Mesendoderm (in vitro differentiated cells): Measurements from ENCODE around the gene M1AP.

Experiments
- DNase-seq: peaks from one replicate; pipeline ENCODE4 v3.0.0; 2013
- H2AK5ac ChIP-seq: 2 replicates; pipeline ENCODE4 v1.6.1; 2013; ENCODE audit warnings: low read length, inconsistent platforms
- H2BK120ac ChIP-seq: 2 replicates; pipeline ENCODE4 v1.6.1; 2013; ENCODE audit warnings: low read depth, mild to moderate bottlenecking, low read length, moderate library complexity, mixed read lengths
- H2BK15ac ChIP-seq: replicated peaks from 2 replicates; pipeline ENCODE4 v1.6.1; 2013; ENCODE audit warnings: low read depth, mild to moderate bottlenecking, moderate library complexity
- H2BK5ac ChIP-seq: 2 replicates; pipeline ENCODE4 v1.6.1; 2013; ENCODE audit warnings: low read length, inconsistent platforms
- H3K18ac ChIP-seq: 2 replicates; pipeline ENCODE4 v1.6.1; 2013; ENCODE audit warnings: mild to moderate bottlenecking, low read length, mixed read lengths
- H3K23ac ChIP-seq: one replicate; pipeline ENCODE4 v1.6.1; 2013; ENCODE audit warnings: low read length
- H3K27ac ChIP-seq: 2 replicates; pipeline ENCODE4 v1.5.1; 2013; ENCODE audit warnings: low read depth, mild to moderate bottlenecking, inconsistent platforms, low read length, moderate library complexity
- H3K27me3 ChIP-seq: 2 replicates; pipeline ENCODE4 v1.6.1; 2013; ENCODE audit warnings: low read length, control low read depth, mild to moderate bottlenecking, inconsistent platforms; ENCODE audit not compliant: insufficient read depth, poor library complexity
- H3K36me3 ChIP-seq: 2 replicates; pipeline ENCODE4 v1.6.1; 2013; ENCODE audit warnings: low read length, inconsistent platforms; ENCODE audit not compliant: control insufficient read depth, insufficient read depth
- H3K4ac ChIP-seq: one replicate; pipeline ENCODE4 v1.6.1; 2013; ENCODE audit warnings: low read depth, mild to moderate bottlenecking, low read length, moderate library complexity
- H3K4me1 ChIP-seq: 2 replicates; pipeline ENCODE4 v1.6.1; 2013; ENCODE audit warnings: low read depth, low read length, inconsistent platforms; ENCODE audit not compliant: control insufficient read depth
- H3K4me2 ChIP-seq: 2 replicates; pipeline ENCODE4 v1.6.1; 2013; ENCODE audit warnings: low read length
- H3K4me3 ChIP-seq: 2 replicates; pipeline ENCODE4 v1.5.1; 2013; ENCODE audit warnings: mild to moderate bottlenecking, low read length
- H3K56ac ChIP-seq: one replicate; pipeline ENCODE4 v1.6.1; 2013; ENCODE audit warnings: low read length
- H3K79me1 ChIP-seq: 2 replicates; pipeline ENCODE4 v1.6.1; 2013; ENCODE audit warnings: low read length, inconsistent platforms
- H3K79me2 ChIP-seq: 2 replicates; pipeline ENCODE4 v1.6.1; 2013; ENCODE audit warnings: mild to moderate bottlenecking, low read length; ENCODE audit not compliant: control insufficient read depth, insufficient read depth
- H3K9ac ChIP-seq: 2 replicates; pipeline ENCODE4 v1.6.1; 2013; ENCODE audit warnings: low read length, inconsistent platforms
- H4K5ac ChIP-seq: one replicate; pipeline ENCODE4 v1.6.1; 2013; ENCODE audit warnings: low read length
- H4K8ac ChIP-seq: one replicate; pipeline ENCODE4 v1.6.1; 2013; ENCODE audit warnings: low read depth, mild to moderate bottlenecking, control low read depth, low read length, moderate library complexity
- WGBS: extraction: QIAGEN DNeasy Blood & Tissue Kit; methylation state at CpG from one replicate; pipeline ENCODE4 v1.1.7; 2013; ENCODE audit warnings: low lambda C conversion rate, missing lambda C conversion rate; ENCODE audit not compliant: insufficient coverage; ENCODE audit errors: extremely low coverage; 5-methylcytosine and 5-hydroxymethylcytosine counted together

M1AP gene

GRCh38 chr2:74515981-74516633, 132.0 kb downstream of the M1AP start:
- peak; percentile 88 for DNase-seq
- H2BK120ac ChIP-seq = no peak overlapping the region
- H3K4me2 ChIP-seq = no peak overlapping the region
- H3K79me1 ChIP-seq = no peaks in the 10 kb centered on the region
- peaks cover 3% of the 10 kb centered on the region for H3K4me1 ChIP-seq
- H3K27me3 ChIP-seq = peaks cover 73% of the 10 kb centered on the region
- no peak overlapping the region for H3K4ac ChIP-seq
- H3K79me2 ChIP-seq = no peaks in the 10 kb centered on the region
- H3K56ac ChIP-seq = peak overlapping the region; percentile 67
- H3K4me3 ChIP-seq = no peak overlapping the region
- no peaks in the 10 kb centered on the region for H3K36me3 ChIP-seq
- H2BK5ac ChIP-seq = no peak overlapping the region
- peak overlapping the region; percentile 13 for H3K9ac ChIP-seq
- no peak overlapping the region for H4K8ac ChIP-seq
- H3K27ac ChIP-seq = no peak overlapping the region
- WGBS = no CpG with 5 or more reads among the region's 72 CpGs
- no peak overlapping the region for H3K23ac ChIP-seq
- no peak overlapping the region for H3K18ac ChIP-seq
- H2AK5ac ChIP-seq = no peak overlapping the region
- no peak overlapping the region for H2BK15ac ChIP-seq
- H4K5ac ChIP-seq = no peak overlapping the region

GRCh38 chr2:74515271-74515980, 132.7 kb downstream of the M1AP start:
- no CpG with 5 or more reads among the region's 60 CpGs for WGBS
- Histone ChIP-seq H3K4me3 (no peak overlapping the region), H3K27ac (no peak overlapping the region), H3K23ac (peak overlapping the region; percentile 66), H3K79me1 (no peaks in the 10 kb centered on the region), H3K4me1 (peaks cover 3% of the 10 kb centered on the region), H3K18ac (no peak overlapping the region), H3K4ac (no peak overlapping the region), H2BK5ac (no peak overlapping the region), H2BK15ac (no peak overlapping the region), H2AK5ac (no peak overlapping the region), H4K8ac (no peak overlapping the region), H3K36me3 (no peaks in the 10 kb centered on the region), H3K79me2 (no peaks in the 10 kb centered on the region), H4K5ac (no peak overlapping the region), H3K4me2 (no peak overlapping the region), H2BK120ac (no peak overlapping the region), H3K27me3 (peaks cover 78% of the 10 kb centered on the region), H3K56ac (peak overlapping the region; percentile 67), H3K9ac (no peak overlapping the region)
- peak; percentile 59 for DNase-seq

- H2AK5ac ChIP-seq = no peak within 1 kb of the TSS
- H2BK120ac ChIP-seq = no peak within 1 kb of the TSS
- no peaks in the 10 kb centered on the region for H3K36me3 ChIP-seq
- no peak within 1 kb of the TSS for H4K8ac ChIP-seq
- no peak within 1 kb of the TSS for H3K18ac ChIP-seq
- peak within 1 kb of the TSS; percentile 29 for H3K4me2 ChIP-seq
- H3K79me2 ChIP-seq = no peaks in the 10 kb centered on the region
- no peaks in the 10 kb centered on the region for H3K79me1 ChIP-seq
- H3K4me3 ChIP-seq = no peak within 1 kb of the TSS
- H3K4me1 ChIP-seq = peaks cover 3% of the 10 kb centered on the region
- H3K9ac ChIP-seq = no peak within 1 kb of the TSS
- H3K27me3 ChIP-seq = peaks cover 82% of the 10 kb centered on the region
- WGBS = no CpG with 5 or more reads among the region's 82 CpGs
- DNase-seq = no peak
- H4K5ac ChIP-seq = no peak within 1 kb of the TSS
- peak within 1 kb of the TSS; percentile 67 for H3K56ac ChIP-seq
- no peak within 1 kb of the TSS for H2BK5ac ChIP-seq
- H3K23ac ChIP-seq = peak within 1 kb of the TSS; percentile 66
- no peak within 1 kb of the TSS for H3K27ac ChIP-seq
- no peak within 1 kb of the TSS for H3K4ac ChIP-seq
- H2BK15ac ChIP-seq = no peak within 1 kb of the TSS
Measured at GRCh38 chr2:74514368-74515270, 133.5 kb downstream of the M1AP start, which contains the start of gene TLX2. TSS of gene TLX2 (plus strand) at chr2:74514450. CDS start at chr2:74514807, 357 bp downstream.

- H3K23ac ChIP-seq = no peak overlapping the region
- H4K5ac ChIP-seq = no peak overlapping the region
- H3K18ac ChIP-seq = no peak overlapping the region
- H2BK120ac ChIP-seq = no peak overlapping the region
- H4K8ac ChIP-seq = no peak overlapping the region
- no peak overlapping the region for H2BK5ac ChIP-seq
- no CpG with 5 or more reads among the region's 52 CpGs for WGBS
- H3K79me1 ChIP-seq = no peaks in the 10 kb centered on the region
- DNase-seq = no peak
- no peak overlapping the region for H2BK15ac ChIP-seq
- H3K4ac ChIP-seq = no peak overlapping the region
- H3K79me2 ChIP-seq = no peaks in the 10 kb centered on the region
- H2AK5ac ChIP-seq = no peak overlapping the region
- no peak overlapping the region for H3K9ac ChIP-seq
- no peaks in the 10 kb centered on the region for H3K36me3 ChIP-seq
- peaks cover 3% of the 10 kb centered on the region for H3K4me1 ChIP-seq
- no peak overlapping the region for H3K27ac ChIP-seq
- H3K4me2 ChIP-seq = peak overlapping the region; percentile 20
- peaks cover 76% of the 10 kb centered on the region for H3K27me3 ChIP-seq
- H3K56ac ChIP-seq = peak overlapping the region; percentile 25
- H3K4me3 ChIP-seq = no peak overlapping the region
Measured at GRCh38 chr2:74513605-74514367, 134.3 kb downstream of the M1AP start.

- Histone ChIP-seq H3K27ac (no peak overlapping the region), H2BK15ac (no peak overlapping the region), H3K18ac (no peak overlapping the region), H3K79me2 (no peaks in the 10 kb centered on the region), H3K27me3 (peaks cover 70% of the 10 kb centered on the region), H2BK5ac (no peak overlapping the region), H3K56ac (peak overlapping the region; percentile 25), H3K4me2 (peak overlapping the region; percentile 20), H4K8ac (no peak overlapping the region), H3K9ac (no peak overlapping the region), H2BK120ac (no peak overlapping the region), H3K4me1 (peaks cover 4% of the 10 kb centered on the region), H3K4me3 (no peak overlapping the region), H3K4ac (no peak overlapping the region), H4K5ac (no peak overlapping the region), H3K36me3 (no peaks in the 10 kb centered on the region), H3K79me1 (no peaks in the 10 kb centered on the region), H3K23ac (no peak overlapping the region), H2AK5ac (no peak overlapping the region)
- no CpG with 5 or more reads among the region's 36 CpGs for WGBS
- no peak for DNase-seq
Measured at GRCh38 chr2:74512744-74513604, 135.2 kb downstream of the M1AP start.
